Measurements from ENCODE around the gene OXT. TPM values are rescaled to one million over a fixed set of nuclear protein-coding genes. Genes with fewer than 3 reads are reported as not detected.
A peak's percentile ranks its signal among the peaks of the same experiment; 100 is the strongest.
"Not testable (repeated sequence)": the region's sequence is repeated elsewhere in the genome, so short reads cannot be mapped to it uniquely, and the experiment has no call there.

The OXT gene
- not detected in 2 replicates for total RNA-seq
- polyA plus RNA-seq (2012) = not detected

GRCh38 chr20:3071610-3072529 lies at the start of gene OXT:
OXT (plus strand) TSS chr20:3071620; CDS start chr20:3071656, 36 bp downstream.
- DNase-seq (ENCODE audit: low read depth) = no peak

DNA sequence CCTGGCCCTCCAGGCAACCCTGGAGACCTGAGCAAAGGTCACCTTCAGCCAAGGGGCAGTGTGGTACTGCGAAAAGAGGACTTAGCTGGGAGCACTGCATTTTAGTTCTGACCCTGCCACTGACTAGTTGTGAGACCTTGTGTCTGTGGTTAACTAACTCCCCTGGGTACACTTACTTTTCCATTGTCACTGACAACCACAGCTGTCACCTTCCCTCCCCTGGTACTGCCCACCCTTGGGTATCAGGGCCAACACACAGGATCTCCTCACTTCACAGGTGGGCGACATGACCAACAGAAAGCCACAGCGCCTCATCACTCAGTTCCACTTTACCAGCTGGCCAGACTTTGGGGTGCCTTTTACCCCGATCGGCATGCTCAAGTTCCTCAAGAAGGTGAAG lies 49.6 kb upstream of the OXT start:
- DNase-seq (ENCODE audit: low read depth) = no peak

DNA sequence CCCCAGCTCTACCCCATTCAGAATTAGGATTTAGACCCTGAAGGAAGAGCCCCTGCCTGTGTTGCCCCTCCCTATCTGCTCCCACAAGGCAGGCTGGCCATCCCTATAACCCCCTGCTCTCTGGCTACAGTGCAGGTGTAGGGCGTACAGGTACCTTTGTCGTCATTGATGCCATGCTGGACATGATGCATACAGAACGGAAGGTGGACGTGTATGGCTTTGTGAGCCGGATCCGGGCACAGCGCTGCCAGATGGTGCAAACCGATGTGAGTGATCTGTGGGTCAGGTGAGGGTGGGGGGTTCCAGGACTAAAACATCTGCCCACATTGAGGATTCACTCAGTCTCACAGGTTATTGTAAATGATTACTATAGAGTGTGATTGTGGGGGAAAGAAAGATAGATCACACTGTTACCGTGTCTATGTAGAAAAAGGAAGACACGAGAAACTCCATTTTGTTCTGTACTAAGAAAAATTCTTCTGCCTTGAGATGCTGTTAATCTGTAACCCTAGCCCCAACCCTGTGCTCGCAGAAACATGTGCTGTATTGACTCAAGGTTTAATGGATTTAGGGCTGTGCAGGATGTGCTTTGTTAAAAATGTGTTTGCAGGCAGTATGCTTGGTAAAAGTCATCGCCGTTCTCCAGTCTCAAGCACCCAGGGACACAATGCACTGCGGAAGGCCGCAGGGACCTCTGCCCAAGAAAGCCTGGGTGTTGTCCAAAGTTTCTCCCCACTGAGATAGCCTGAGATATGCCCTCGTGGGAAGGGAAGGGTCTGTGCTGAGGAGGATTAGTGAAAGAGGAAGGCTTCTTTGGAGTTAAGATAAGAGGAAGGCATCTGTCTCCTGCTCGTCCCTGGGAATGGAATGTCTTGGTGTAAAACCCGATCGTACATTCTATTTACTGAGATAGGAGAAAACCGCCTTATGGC lies 48.6 kb upstream of the OXT start:
- not testable (repeated sequence) for DNase-seq (ENCODE audit: low read depth)

DNA sequence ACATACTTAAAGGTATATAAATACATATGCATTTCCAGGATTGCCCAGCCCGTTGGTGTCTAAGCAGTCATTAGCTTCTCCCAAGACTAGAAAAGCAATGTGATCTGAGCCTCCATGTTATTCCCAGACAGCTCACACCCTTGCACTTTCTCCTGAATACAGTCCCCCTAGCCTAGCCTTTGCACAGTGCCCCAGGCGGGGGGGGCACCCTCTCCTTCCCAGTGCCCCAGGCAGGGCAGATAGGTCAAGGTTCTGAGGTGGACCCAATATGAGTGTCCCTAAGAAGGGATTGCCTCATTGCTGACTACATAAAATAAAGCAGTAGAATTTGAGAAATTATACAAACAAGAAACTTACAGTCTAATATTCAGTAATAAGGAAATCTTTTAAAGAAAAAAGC lies 43.4 kb upstream of the OXT start:
- no peak for DNase-seq (ENCODE audit: low read depth)

GRCh38 chr20:3031524-3032147 lies 39.8 kb upstream of the OXT start:
- DNase-seq (ENCODE audit: low read depth) = no peak

DNA sequence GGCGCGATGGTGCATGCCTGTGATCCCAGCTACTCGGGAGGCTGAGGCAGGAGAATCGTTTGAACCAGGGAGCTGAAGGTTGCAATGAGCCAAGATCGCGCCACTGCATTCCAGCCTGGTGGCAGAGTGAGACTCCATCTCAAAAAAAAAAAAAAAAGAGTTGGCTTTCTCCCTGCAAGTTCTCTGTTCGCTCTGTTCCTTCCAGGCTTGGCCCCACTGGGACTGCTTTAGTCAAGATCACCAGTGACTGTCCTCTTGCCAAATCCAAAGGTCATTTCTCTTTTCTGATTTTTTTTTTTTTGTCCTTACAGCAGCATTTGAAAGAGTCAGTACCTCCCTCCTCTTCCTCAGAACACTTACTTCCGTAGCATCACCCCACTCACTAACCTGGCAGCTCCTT lies 38.8 kb upstream of the OXT start:
- DNase-seq (ENCODE audit: low read depth) = no peak

DNA sequence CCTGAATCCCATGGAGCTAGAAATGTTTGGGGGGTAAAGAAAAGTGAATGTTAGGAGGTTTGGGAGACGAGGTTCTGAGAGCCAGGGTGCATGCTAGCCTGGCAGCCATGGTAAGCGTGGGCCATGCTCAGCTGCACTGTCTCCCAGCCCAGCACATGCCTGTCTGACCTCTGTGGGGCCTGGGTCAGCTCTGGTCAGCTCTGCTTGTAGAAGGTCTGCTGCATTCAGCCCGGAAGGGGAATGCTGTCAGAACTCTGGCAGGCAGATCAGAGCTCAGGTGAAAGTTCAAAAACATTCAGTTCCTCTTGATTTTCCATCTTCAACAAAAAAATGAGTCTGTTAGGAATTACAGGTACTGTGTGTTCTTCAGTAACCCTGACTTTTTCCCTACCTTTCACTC lies 33.8 kb upstream of the OXT start:
- no peak for DNase-seq (ENCODE audit: low read depth)

GRCh38 chr20:3038454-3038853 lies 33.0 kb upstream of the OXT start:
- DNase-seq (ENCODE audit: low read depth) = no peak

DNA sequence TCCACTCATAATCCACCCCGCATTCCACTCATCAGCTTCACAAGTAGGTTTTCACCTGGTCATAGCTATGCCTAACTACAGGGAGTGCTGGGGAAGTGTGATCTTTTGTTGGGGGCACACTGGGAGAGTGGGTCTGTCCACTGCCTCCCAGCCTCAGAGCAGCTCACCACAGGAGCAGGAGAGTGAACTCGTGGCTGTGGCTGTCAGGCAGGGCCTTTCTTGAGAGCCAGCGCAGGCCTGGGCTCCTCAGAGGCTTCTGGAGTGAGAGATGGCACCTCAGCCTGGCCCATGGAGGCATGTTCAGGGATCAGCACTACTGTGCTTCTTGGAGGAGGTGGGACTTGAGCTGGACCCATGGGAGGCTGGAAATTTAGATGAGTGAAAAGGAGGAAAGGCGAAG lies 32.0 kb upstream of the OXT start:
- no peak for DNase-seq (ENCODE audit: low read depth)

- DNase-seq (ENCODE audit: low read depth) = no peak
Observed at GRCh38 chr20:3040086-3040485, 31.3 kb upstream of the OXT start.

DNA sequence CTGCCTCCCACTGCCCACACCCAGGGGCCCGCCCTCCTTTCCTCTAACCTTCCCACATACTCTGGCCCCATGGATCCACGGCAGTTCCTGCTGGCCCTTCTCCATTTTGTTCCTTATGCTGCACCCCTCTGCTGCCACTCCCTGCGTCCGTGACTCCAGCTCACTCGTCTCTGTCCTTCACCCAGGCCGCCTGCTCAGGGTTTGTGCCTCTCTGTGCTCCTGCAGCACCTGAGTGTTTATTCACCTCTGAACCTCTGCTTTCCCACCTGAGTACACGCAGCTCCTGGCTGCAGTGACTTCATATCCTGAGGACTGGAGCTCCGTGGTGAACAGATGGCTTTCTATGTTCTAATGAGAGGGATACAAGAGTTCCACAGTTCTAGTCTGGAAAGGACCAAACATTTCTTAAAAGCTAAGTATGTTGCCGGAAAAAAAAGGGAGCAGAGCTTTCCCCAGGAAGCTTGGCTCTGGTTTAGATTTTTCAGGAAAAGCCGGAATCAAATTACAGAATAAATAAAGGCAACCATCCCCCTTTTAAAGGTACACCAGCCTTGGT lies 29.5 kb upstream of the OXT start:
- DNase-seq (ENCODE audit: low read depth) = no peak

DNA sequence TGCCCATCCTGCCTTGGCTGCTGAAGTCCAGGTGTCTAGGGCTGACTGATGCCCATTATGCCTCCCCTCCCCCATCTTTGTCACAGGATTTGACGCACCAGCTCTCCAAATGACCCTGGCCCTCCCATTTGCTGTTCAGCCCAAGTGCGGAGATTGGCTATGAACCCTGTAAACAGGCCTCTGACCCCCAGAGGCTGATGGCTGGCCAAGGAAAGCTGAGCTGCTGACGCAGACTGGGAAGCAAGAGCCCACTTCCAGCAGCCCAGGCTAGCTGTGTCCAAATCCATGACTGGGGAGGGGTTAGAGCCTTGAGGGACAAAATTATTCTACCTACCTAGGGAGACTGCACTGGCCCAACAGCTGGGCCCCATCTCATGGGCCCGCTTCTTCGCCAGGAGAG lies 28.8 kb upstream of the OXT start:
- DNase-seq (ENCODE audit: low read depth) = no peak

DNA sequence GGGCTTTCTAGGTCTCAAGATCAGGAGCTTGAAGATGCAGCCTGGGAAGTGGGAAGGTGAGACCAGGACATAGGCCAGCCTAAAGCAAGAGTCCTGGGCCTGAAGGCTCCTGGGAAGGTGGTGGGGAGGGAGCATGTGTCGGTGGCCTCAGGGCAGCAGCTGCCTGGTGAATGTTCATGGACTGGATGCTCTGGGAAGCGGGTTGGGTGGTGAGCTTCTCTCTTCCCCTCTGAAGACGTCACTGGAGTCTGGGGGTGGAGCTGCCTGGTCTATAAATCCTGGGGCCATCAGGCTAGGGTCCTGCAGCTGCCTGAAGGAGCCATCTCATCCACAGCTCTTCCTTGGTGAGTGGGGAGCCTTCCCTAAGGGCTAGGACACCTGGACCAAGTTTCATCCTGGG lies 28.1 kb upstream of the OXT start, which contains the start of gene GNRH2:
GNRH2 (plus strand) TSS at position 301 of the 400 bp plus-strand sequence. CDS start 793 bp downstream, outside the sequence.
- DNase-seq (ENCODE audit: low read depth) = no peak

DNA sequence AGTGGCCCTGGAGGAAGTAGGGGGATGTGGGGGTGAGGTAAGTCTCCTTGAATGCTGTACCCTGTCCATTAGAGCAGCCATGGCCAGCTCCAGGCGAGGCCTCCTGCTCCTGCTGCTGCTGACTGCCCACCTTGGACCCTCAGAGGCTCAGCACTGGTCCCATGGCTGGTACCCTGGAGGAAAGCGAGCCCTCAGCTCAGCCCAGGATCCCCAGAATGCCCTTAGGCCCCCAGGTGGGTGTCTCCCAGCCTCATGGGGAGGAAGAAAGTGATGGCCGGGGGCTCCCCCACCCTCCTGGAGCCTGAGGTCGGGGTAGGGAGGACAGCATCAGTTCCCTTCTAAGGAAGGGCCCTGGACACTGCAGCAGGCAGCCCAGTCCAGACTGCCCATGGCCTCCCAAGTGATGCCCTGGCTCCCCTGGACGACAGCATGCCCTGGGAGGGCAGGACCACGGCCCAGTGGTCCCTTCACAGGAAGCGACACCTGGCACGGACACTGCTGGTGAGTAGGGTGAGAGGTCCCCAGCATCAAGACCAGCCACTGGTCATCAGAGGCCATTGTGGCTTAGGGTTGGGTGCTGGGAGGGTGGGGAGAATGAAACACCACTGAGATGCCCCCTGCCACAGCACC lies 27.0 kb upstream of the OXT start:
- DNase-seq (ENCODE audit: low read depth) = no peak

- DNase-seq (ENCODE audit: low read depth) = peak; percentile 80
Observed at GRCh38 chr20:3045042-3045815, 26.2 kb upstream of the OXT start.

- peak; percentile 93 for DNase-seq (ENCODE audit: low read depth)
Observed at GRCh38 chr20:3045816-3046676, 25.4 kb upstream of the OXT start, which contains the start of gene MRPS26. MRPS26 (plus strand) TSS chr20:3046052; CDS start chr20:3046069, 17 bp downstream.

- no peak for DNase-seq (ENCODE audit: low read depth)
Observed at GRCh38 chr20:3046677-3047462, 24.6 kb upstream of the OXT start.

All from myocyte (in vitro differentiated cells).